Thoracic aorta (tissue), 2 donors: ENCODE data around the gene DIS3L2. TPM values are rescaled to one million over a fixed set of nuclear protein-coding genes. Genes with fewer than 3 reads are reported as not detected.
"Not testable (repeated sequence)": the region's sequence is repeated elsewhere in the genome, so short reads cannot be mapped to it uniquely, and the experiment has no call there.

Experiments used
- ATAC-seq: fragments of 150-250 bp; one replicate; pipeline ENCODE4 v1.8.0; 2017; ENCODE audit warnings: low read depth; ENCODE audit not compliant: insufficient number of reproducible peaks, low FRiP score
- DNase-seq: peaks from one replicate; pipeline ENCODE4 v3.0.0-alpha.2; 2020; ENCODE audit warnings: low spot score
- H3K27ac ChIP-seq, 2 donors: fragments of 200-600 bp; sonication (generic); 1 replicate in 1 of 2; 2 replicates in 1 of 2; pipeline ENCODE4 v1.5.1; 2016; ENCODE audit warnings: mild to moderate bottlenecking in 2 of 2, moderate library complexity in 2 of 2
- H3K27me3 ChIP-seq: fragments of 200-600 bp; sonication (generic); replicated peaks from 2 replicates; pipeline ENCODE4 v1.6.0; 2016; ENCODE audit warnings: mild to moderate bottlenecking; ENCODE audit not compliant: insufficient read depth
- H3K36me3 ChIP-seq: fragments of 200-600 bp; sonication (generic); one replicate; pipeline ENCODE4 v1.5.1; 2016
- H3K4me1 ChIP-seq, 2 donors: fragments of 200-600 bp; sonication (generic); 1 replicate in 1 of 2; 2 replicates in 1 of 2; pipeline versions ENCODE4 v1.5.1 to v1.6.0; 2016; ENCODE audit warnings: low read depth in 2 of 2, mild to moderate bottlenecking in 1 of 2; ENCODE audit not compliant: control insufficient read depth in 1 of 2
- H3K4me3 ChIP-seq: fragments of 200-600 bp; sonication (generic); 2 replicates; pipeline ENCODE4 v1.5.1; 2016; ENCODE audit warnings: mild to moderate bottlenecking
- H3K9me3 ChIP-seq: fragments of 200-600 bp; sonication (generic); 2 replicates; pipeline ENCODE4 v1.5.1; 2016
- CTCF ChIP-seq: fragments of 200-600 bp; sonication (generic); IDR thresholded peaks from one replicate; pipeline ENCODE4 v1.5.1; 2019; ENCODE audit warnings: antibody characterized with exemption
- total RNA-seq, 2 donors: library from RNA; depleted of rRNA; stranded (reverse); fragments of >200 nt; gene quantifications; one replicate each; pipeline versions ENCODE4 v1.1.0 to v1.2.3, GENCODE V29; 2016

DIS3L2 gene
- total RNA-seq, 2 donors from 2014 or later, result 26.4 to 32.5 TPM

- ATAC-seq (no peak), DNase-seq (no peak)
- no peak for TF ChIP-seq CTCF
- Histone ChIP-seq H3K4me1 (no peaks in the 10 kb centered on the region), H3K27me3 (no peaks in the 10 kb centered on the region), H3K4me3 (no peak overlapping the region), H3K27ac (no peak overlapping the region), H3K36me3 (no peaks in the 10 kb centered on the region), H3K9me3 (no peaks in the 10 kb centered on the region)
These were observed 404.3 kb downstream of the DIS3L2 start for GRCh38 chr2:232365621-232366321.

- H3K27me3 ChIP-seq, H3K27ac ChIP-seq, ATAC-seq, H3K4me3 ChIP-seq, DNase-seq, H3K36me3 ChIP-seq, H3K9me3 ChIP-seq, H3K4me1 ChIP-seq: not testable (repeated sequence)
These were observed 404.9 kb downstream of the DIS3L2 start for GRCh38 chr2:232366461-232366860.

- H3K36me3 ChIP-seq, result no peaks in the 10 kb centered on the region
- ATAC-seq (no peak), DNase-seq (no peak)
- no peaks in the 10 kb centered on the region for H3K4me1 ChIP-seq
- H3K4me3 ChIP-seq, result no peak overlapping the region
- H3K9me3 ChIP-seq, result no peaks in the 10 kb centered on the region
- no peaks in the 10 kb centered on the region for H3K27me3 ChIP-seq
- TF ChIP-seq CTCF, result no peak
- H3K27ac ChIP-seq, result no peak overlapping the region
These were observed 405.5 kb downstream of the DIS3L2 start for GRCh38 chr2:232367016-232367415.

- TF ChIP-seq CTCF, result no peak
- DNase-seq (no peak), ATAC-seq (no peak)
- Histone ChIP-seq H3K27me3 (no peaks in the 10 kb centered on the region), H3K4me3 (no peak overlapping the region), H3K36me3 (no peaks in the 10 kb centered on the region), H3K9me3 (no peaks in the 10 kb centered on the region), H3K27ac (no peak overlapping the region), H3K4me1 (no peaks in the 10 kb centered on the region)
These were observed 406.2 kb downstream of the DIS3L2 start for GRCh38 chr2:232367591-232368233.

GRCh38 chr2:232368311-232368731 lies 406.8 kb downstream of the DIS3L2 start:
- TF ChIP-seq CTCF, result no peak
- DNase-seq (no peak), ATAC-seq (no peak)
- H3K4me1 ChIP-seq, result no peaks in the 10 kb centered on the region
- H3K9me3 ChIP-seq, result no peaks in the 10 kb centered on the region
- no peaks in the 10 kb centered on the region for H3K27me3 ChIP-seq
- no peak overlapping the region for H3K4me3 ChIP-seq
- no peak overlapping the region for H3K27ac ChIP-seq
- H3K36me3 ChIP-seq, result no peaks in the 10 kb centered on the region
